ENCODE data around the gene ST3GAL3. TPM values are rescaled to one million over a fixed set of nuclear protein-coding genes. Genes with fewer than 3 reads are reported as not detected.

ST3GAL3 gene
- total and polyA plus RNA-seq, 12 donors, result 14.5 to 39.3 (median 31.7) TPM

GRCh38 chr1:43763497-43763973, 56.2 kb downstream of the ST3GAL3 start:
- Histone ChIP-seq H3K27me3 (no peaks in the 10 kb centered on the region), H3K27ac (no peak overlapping the region), H3K36me3 (no peaks in the 10 kb centered on the region), H3K9me3 (no peaks in the 10 kb centered on the region), H3K4me3 (no peak overlapping the region), H3K4me1 (peaks cover 0 to 19% (median 10%) of the 10 kb centered on the region in 9 donors)
- TF ChIP-seq CTCF (IDR thresholded peaks at IDR 0.05), result peak; percentile 57 to 94 (median 84)
- DNase-seq, result peak in 1 of 2 donors; percentile 80
- WGBS, 2 donors, result 0 to 3% methylated on average over 4 of the region's 4 CpGs
- intact Hi-C loops (cut with DNase I), result loop anchor here (1.0 to 10.0 kb wide), 12 partner anchors 129 to 284 kb away; partner anchors contain the start of gene SLC6A9 (in 2 of the 10)
- ATAC-seq, result peak; percentile 88 to 96 (median 94)

- DNase-seq (peak in 1 of 2 donors; percentile 31), ATAC-seq (peak in 7 of 8 donors; percentile 23 to 80 (median 54))
- H3K4me1 ChIP-seq, result peaks cover 0 to 19% (median 10%) of the 10 kb centered on the region in 9 donors
- intact Hi-C loops (cut with DNase I), result loop anchor here in 9 of 10 donors (1.0 to 10.0 kb wide), 10 partner anchors 128 to 283 kb away; partner anchors contain the start of genes SLC6A9 (in 2 of the 9) and ARTN (in 1 of the 9)
- WGBS, 2 donors, result 75 to 81% methylated on average over 6 of the region's 6 CpGs
- no peak for TF ChIP-seq CTCF (IDR thresholded peaks at IDR 0.05)
- H3K36me3 ChIP-seq, result no peaks in the 10 kb centered on the region
- H3K4me3 ChIP-seq, result no peak overlapping the region
- no peaks in the 10 kb centered on the region for H3K27me3 ChIP-seq
- no peak overlapping the region for H3K27ac ChIP-seq
- no peaks in the 10 kb centered on the region for H3K9me3 ChIP-seq
Observed at GRCh38 chr1:43764581-43764980, 57.2 kb downstream of the ST3GAL3 start.

- Histone ChIP-seq H3K36me3 (no peaks in the 10 kb centered on the region), H3K4me1 (peaks cover 0 to 19% (median 10%) of the 10 kb centered on the region in 9 donors), H3K9me3 (no peaks in the 10 kb centered on the region), H3K27me3 (no peaks in the 10 kb centered on the region), H3K27ac (no peak overlapping the region), H3K4me3 (no peak overlapping the region)
- no peak for TF ChIP-seq CTCF (IDR thresholded peaks at IDR 0.05)
- ATAC-seq (no peak), DNase-seq (no peak)
- WGBS, 2 donors, result 62 to 77% methylated on average over 8 of the region's 8 CpGs
- intact Hi-C loops (cut with DNase I), result loop anchor here in 3 of 10 donors (10.0 kb wide), 3 partner anchors 241 to 279 kb away; partner anchors contain the start of gene SLC6A9 (in 1 of the 3)
Observed at GRCh38 chr1:43766086-43766784, 58.9 kb downstream of the ST3GAL3 start.

- H3K36me3 ChIP-seq, result no peaks in the 10 kb centered on the region
- 90 to 93% methylated on average over 5 of the region's 5 CpGs for WGBS, 2 donors
- H3K9me3 ChIP-seq, result no peaks in the 10 kb centered on the region
- ATAC-seq (no peak), DNase-seq (no peak)
- no peaks in the 10 kb centered on the region for H3K27me3 ChIP-seq
- H3K27ac ChIP-seq, result no peak overlapping the region
- no peak overlapping the region for H3K4me3 ChIP-seq
- H3K4me1 ChIP-seq, result peaks cover 0 to 19% (median 10%) of the 10 kb centered on the region in 9 donors
- TF ChIP-seq CTCF (IDR thresholded peaks at IDR 0.05), result no peak
- intact Hi-C loops (cut with DNase I), result loop anchor here in 3 of 10 donors (10.0 kb wide), 3 partner anchors 242 to 278 kb away; partner anchors contain the start of gene SLC6A9 (in 1 of the 3)
Observed at GRCh38 chr1:43766818-43767525, 59.6 kb downstream of the ST3GAL3 start.
